Activated T-cell treated with anti-CD3 and anti-CD28 coated beads, Interleukin-2, amount 50 U/mL, for 4 hours (primary cell): ENCODE results near the gene EFNA1. TPM values are rescaled to one million over a fixed set of nuclear protein-coding genes. Genes with fewer than 3 reads are reported as not detected.
A peak's percentile ranks its signal among the peaks of the same experiment; 100 is the strongest.

Experiments
- ATAC-seq, 2 donors: fragments of 200-7000 bp; cut with Tn5 transposase; one replicate each; pipeline ENCODE4 v1.10.0; 2021
- DNase-seq: peaks from one replicate; pipeline ENCODE4 v3.0.0-alpha.2; 2020
- H3K27me3 Mint-ChIP-seq: one replicate; pipeline ENCODE4 v1.8.0; 2021; ENCODE audit warnings: low read depth, mixed read lengths
- H3K36me3 Mint-ChIP-seq: one replicate; pipeline ENCODE4 v1.8.0; 2022; ENCODE audit warnings: mixed read lengths; ENCODE audit not compliant: insufficient read depth
- H3K4me1 Mint-ChIP-seq: one replicate; pipeline ENCODE4 v1.8.0; 2021; ENCODE audit warnings: low read depth, mixed read lengths
- H3K4me3 Mint-ChIP-seq: one replicate; pipeline ENCODE4 v1.8.0; 2021; ENCODE audit warnings: mild to moderate bottlenecking, moderate library complexity, mixed read lengths
- H3K9me3 Mint-ChIP-seq: one replicate; pipeline ENCODE4 v1.8.0; 2021; ENCODE audit warnings: mixed read lengths
- total RNA-seq, 3 donors: library from RNA; stranded (reverse); gene quantifications; one replicate each; pipeline ENCODE4 v1.2.1, GENCODE V29; 2021

Gene EFNA1
- total RNA-seq, 3 donors from 2014 or later: 0.30 to 0.61 (median 0.32) TPM

GRCh38 chr1:155175927-155176371 is 48.3 kb downstream of the EFNA1 start:
- Mint-ChIP-seq H3K4me1 (peaks cover 42% of the 10 kb centered on the region), H3K27me3 (no peaks in the 10 kb centered on the region), H3K4me3 (no peak overlapping the region), H3K9me3 (no peaks in the 10 kb centered on the region), H3K36me3 (no peaks in the 10 kb centered on the region)
- no peak for ATAC-seq
- no peak for DNase-seq

- ATAC-seq (peak; percentile 38 to 39), DNase-seq (peak; percentile 87)
- H3K4me1 Mint-ChIP-seq: peaks cover 36% of the 10 kb centered on the region
- H3K36me3 Mint-ChIP-seq: peaks cover under 1% of the 10 kb centered on the region
- H3K4me3 Mint-ChIP-seq: peak overlapping the region; percentile 3
- no peaks in the 10 kb centered on the region for H3K9me3 Mint-ChIP-seq
- no peaks in the 10 kb centered on the region for H3K27me3 Mint-ChIP-seq
These were observed 48.9 kb downstream of the EFNA1 start for GRCh38 chr1:155176544-155177071.

- DNase-seq (no peak), ATAC-seq (no peak)
- Mint-ChIP-seq H3K9me3 (no peaks in the 10 kb centered on the region), H3K27me3 (no peaks in the 10 kb centered on the region), H3K4me1 (peaks cover 29% of the 10 kb centered on the region), H3K4me3 (no peak overlapping the region), H3K36me3 (peaks cover 3% of the 10 kb centered on the region)
These were observed 49.7 kb downstream of the EFNA1 start for GRCh38 chr1:155177192-155177917.

- Mint-ChIP-seq H3K4me3 (no peak overlapping the region), H3K4me1 (peaks cover 27% of the 10 kb centered on the region), H3K9me3 (no peaks in the 10 kb centered on the region), H3K27me3 (no peaks in the 10 kb centered on the region), H3K36me3 (peaks cover 3% of the 10 kb centered on the region)
- DNase-seq (no peak), ATAC-seq (no peak)
These were observed 50.2 kb downstream of the EFNA1 start for GRCh38 chr1:155177918-155178281.

DNA sequence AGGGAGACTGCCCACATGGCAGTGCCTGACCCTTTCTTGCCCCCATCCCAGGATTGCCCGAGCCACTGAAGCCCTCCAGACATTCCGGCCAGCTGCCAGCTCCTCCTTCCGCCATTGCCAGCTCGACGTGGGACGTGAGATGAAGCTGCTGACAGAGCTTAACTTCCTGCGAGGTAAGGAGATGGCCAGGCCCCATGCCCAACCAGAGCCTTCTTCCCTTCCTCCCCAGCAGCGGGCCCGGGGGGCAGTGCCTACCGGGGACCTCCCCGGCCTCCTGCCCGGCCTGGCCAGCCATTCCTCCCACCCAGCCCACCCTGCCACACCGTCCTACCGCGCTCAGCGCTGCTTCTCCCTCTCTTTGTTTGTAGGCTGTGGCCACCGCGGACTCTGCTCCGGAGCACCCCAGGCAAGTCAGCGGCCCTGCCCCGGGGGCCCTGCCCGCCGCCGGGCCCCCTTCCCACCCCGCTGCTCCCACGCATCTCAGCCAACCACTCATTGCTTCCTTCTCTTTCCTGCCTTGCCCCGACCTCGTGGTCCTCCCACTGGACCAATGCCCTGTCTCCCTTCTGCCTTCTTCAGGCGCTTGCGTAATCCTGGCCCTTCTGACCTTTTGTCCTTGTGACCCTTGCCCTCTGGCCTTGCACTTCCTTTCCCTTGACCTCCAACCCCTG is 50.9 kb downstream of the EFNA1 start:
- Mint-ChIP-seq H3K4me3 (no peak overlapping the region), H3K36me3 (peaks cover 7% of the 10 kb centered on the region), H3K4me1 (peaks cover 21% of the 10 kb centered on the region), H3K9me3 (no peaks in the 10 kb centered on the region), H3K27me3 (no peaks in the 10 kb centered on the region)
- ATAC-seq: no peak
- DNase-seq: no peak

DNA sequence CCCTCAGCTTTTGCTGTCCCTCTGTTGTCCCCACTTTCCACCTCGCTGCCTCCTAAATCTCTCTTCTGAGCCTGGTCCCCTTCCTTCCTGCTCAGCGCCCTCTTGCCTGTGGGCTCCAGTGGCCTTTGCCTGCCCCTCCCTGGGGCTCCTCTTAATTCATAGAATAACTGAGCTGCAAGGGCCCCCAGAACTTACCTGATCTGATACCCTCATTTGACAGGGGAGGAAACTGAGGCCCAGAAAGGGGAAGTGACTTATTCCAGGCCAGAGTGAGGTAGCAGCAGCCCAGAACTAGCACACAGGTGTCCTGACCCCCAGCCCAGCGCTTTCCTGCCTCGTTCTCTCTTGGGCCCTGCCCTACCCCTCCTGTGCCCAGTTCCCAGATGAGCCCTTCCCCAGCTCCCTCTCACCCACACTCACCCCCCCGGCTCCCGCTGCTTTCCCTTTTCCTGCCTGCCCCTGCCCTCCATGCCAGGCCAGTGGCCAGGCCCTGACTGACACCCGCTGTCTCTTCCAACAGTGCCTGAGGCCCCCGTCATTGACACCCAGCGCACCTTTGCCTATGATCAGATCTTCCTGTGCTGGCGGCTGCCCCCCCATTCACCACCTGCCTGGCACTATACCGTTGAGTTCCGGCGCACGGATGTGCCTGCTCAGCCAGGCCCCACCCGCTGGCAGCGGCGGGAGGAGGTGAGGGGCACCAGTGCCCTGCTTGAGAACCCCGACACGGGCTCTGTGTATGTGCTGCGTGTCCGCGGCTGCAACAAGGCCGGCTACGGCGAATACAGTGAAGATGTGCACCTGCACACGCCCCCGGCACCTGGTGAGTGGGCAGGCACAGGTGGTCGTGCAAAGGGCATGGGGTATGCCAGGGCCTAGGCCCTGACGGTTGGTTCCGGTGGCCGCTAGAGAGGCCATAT is 51.7 kb downstream of the EFNA1 start:
- no peaks in the 10 kb centered on the region for H3K9me3 Mint-ChIP-seq
- no peak for DNase-seq
- ATAC-seq: no peak
- H3K4me3 Mint-ChIP-seq: no peak overlapping the region
- H3K27me3 Mint-ChIP-seq: no peaks in the 10 kb centered on the region
- H3K4me1 Mint-ChIP-seq: peaks cover 17% of the 10 kb centered on the region
- peaks cover 8% of the 10 kb centered on the region for H3K36me3 Mint-ChIP-seq

DNA sequence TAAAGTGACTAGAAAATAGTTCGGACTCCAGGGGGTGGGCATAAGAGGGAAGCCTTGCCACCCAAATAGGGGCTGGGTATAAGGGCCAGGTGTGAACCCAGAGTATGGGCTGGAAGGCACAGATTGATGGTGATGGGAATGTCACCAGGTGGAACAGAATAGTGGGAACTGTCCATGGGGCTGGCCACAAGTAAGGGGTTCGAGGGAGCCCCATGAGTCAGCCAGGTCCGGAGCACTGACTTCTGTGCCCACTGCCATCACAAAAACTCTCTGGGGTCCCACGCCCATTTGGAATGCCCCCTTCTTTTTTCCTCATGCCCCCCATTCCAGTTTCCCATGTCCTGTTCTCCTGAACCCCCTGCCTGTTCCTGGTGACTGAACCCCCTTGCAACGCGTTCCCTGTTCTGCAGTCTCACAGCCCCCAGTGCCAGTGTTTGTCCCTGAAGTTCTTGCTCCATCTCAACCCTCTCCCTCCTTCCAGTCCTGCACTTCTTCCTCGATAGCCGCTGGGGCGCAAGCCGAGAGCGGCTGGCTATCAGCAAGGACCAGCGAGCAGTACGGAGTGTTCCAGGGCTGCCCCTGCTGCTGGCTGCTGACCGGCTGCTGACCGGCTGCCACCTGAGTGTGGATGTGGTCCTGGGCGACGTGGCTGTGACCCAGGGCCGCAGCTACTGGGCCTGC is 53.8 kb downstream of the EFNA1 start:
- Mint-ChIP-seq H3K4me1 (peaks cover 6% of the 10 kb centered on the region), H3K4me3 (no peak overlapping the region), H3K9me3 (no peaks in the 10 kb centered on the region), H3K27me3 (no peaks in the 10 kb centered on the region), H3K36me3 (peaks cover 8% of the 10 kb centered on the region)
- DNase-seq: no peak
- no peak for ATAC-seq

- Mint-ChIP-seq H3K36me3 (peaks cover 8% of the 10 kb centered on the region), H3K9me3 (no peaks in the 10 kb centered on the region), H3K4me1 (no peaks in the 10 kb centered on the region), H3K4me3 (no peak overlapping the region), H3K27me3 (no peaks in the 10 kb centered on the region)
- ATAC-seq: no peak
- no peak for DNase-seq
These were observed 54.4 kb downstream of the EFNA1 start for GRCh38 chr1:155182052-155182550.

GRCh38 chr1:155183775-155184221 is 56.1 kb downstream of the EFNA1 start:
- Mint-ChIP-seq H3K27me3 (no peaks in the 10 kb centered on the region), H3K36me3 (peaks cover 8% of the 10 kb centered on the region), H3K4me3 (no peak overlapping the region), H3K9me3 (no peaks in the 10 kb centered on the region), H3K4me1 (peaks cover 4% of the 10 kb centered on the region)
- DNase-seq (no peak), ATAC-seq (no peak)

GRCh38 chr1:155184351-155184811 is 56.7 kb downstream of the EFNA1 start:
- no peaks in the 10 kb centered on the region for H3K9me3 Mint-ChIP-seq
- H3K36me3 Mint-ChIP-seq: peaks cover 8% of the 10 kb centered on the region
- no peaks in the 10 kb centered on the region for H3K27me3 Mint-ChIP-seq
- no peak overlapping the region for H3K4me3 Mint-ChIP-seq
- DNase-seq (no peak), ATAC-seq (no peak)
- H3K4me1 Mint-ChIP-seq: peaks cover 4% of the 10 kb centered on the region

Other genes starting within 250 kb of the EFNA1 start
- 10 to 100 TPM; 46.7 to 53.0 (median 48.3) TPM for gene PMVK, start 191.2 kb upstream of the EFNA1 start, total RNA-seq
- gene PBXIP1, start 171.8 kb upstream of the EFNA1 start, total RNA-seq: 10 to 100 TPM in 1 of 3 donors, 1 to 10 TPM in 2; 7.7 to 12.7 (median 9.5) TPM
- gene PYGO2, start 166.1 kb upstream of the EFNA1 start, total RNA-seq: 10 to 100 TPM; 27.6 to 28.3 (median 28.1) TPM
- 10 to 100 TPM; 38.7 to 43.7 (median 39.2) TPM for gene SHC1, start 157.1 kb upstream of the EFNA1 start, total RNA-seq
- 10 to 100 TPM; 61.5 to 78.5 (median 76.7) TPM for gene CKS1B, start 153.2 kb upstream of the EFNA1 start, total RNA-seq
- gene FLAD1, start 144.5 kb upstream of the EFNA1 start, total RNA-seq: 100 to 1,000 TPM; 108 to 109 (median 108) TPM
- gene LENEP, start 134.3 kb upstream of the EFNA1 start, total RNA-seq: under 1 TPM in 2 of 3 donors, not detected in 1; 0.40 to 0.50 TPM
- gene ZBTB7B, start 125.1 kb upstream of the EFNA1 start, total RNA-seq: 10 to 100 TPM; 40.6 to 76.0 (median 52.2) TPM
- gene DCST2, start 94.1 kb upstream of the EFNA1 start, total RNA-seq: under 1 TPM in 1 of 3 donors, not detected in 2; 0.08 TPM
- not detected for gene DCST1, start 94.1 kb upstream of the EFNA1 start, total RNA-seq
- gene ADAM15, start 76.6 kb upstream of the EFNA1 start, total RNA-seq: 10 to 100 TPM; 46.3 to 63.4 (median 48.8) TPM
- gene EFNA4, start 64.1 kb upstream of the EFNA1 start, total RNA-seq: 1 to 10 TPM; 4.2 to 4.5 (median 4.3) TPM
- 1 to 10 TPM in 2 of 3 donors, under 1 TPM in 1; 0.84 to 2.0 (median 1.1) TPM for gene EFNA3, start 49.0 kb upstream of the EFNA1 start, total RNA-seq
- gene SLC50A1, start 8.0 kb downstream of the EFNA1 start, total RNA-seq: 10 to 100 TPM; 29.1 to 36.0 (median 33.5) TPM
- 10 to 100 TPM; 28.2 to 39.2 (median 33.0) TPM for gene DPM3, start 12.7 kb downstream of the EFNA1 start, total RNA-seq
- gene KRTCAP2, start 45.4 kb downstream of the EFNA1 start, total RNA-seq: 100 to 1,000 TPM; 191 to 204 (median 193) TPM
- gene TRIM46, start 46.0 kb downstream of the EFNA1 start, total RNA-seq: 1 to 10 TPM; 3.5 to 4.4 (median 3.5) TPM
- 1 to 10 TPM; 3.0 to 4.1 (median 3.7) TPM for gene THBS3, start 80.0 kb downstream of the EFNA1 start, total RNA-seq
- 10 to 100 TPM; 77.4 to 88.6 (median 77.7) TPM for gene MTX1, start 80.8 kb downstream of the EFNA1 start, total RNA-seq
- 10 to 100 TPM; 31.7 to 41.3 (median 39.8) TPM for gene ENTREP3, start 127.6 kb downstream of the EFNA1 start, total RNA-seq
- gene SCAMP3, start 134.5 kb downstream of the EFNA1 start, total RNA-seq: 100 to 1,000 TPM; 193 to 214 (median 208) TPM
- 10 to 100 TPM; 64.2 to 68.4 (median 66.3) TPM for gene CLK2, start 145.6 kb downstream of the EFNA1 start, total RNA-seq
- gene HCN3, start 149.6 kb downstream of the EFNA1 start, total RNA-seq: 1 to 10 TPM; 1.1 to 1.3 (median 1.3) TPM
- gene PKLR, start 173.6 kb downstream of the EFNA1 start, total RNA-seq: under 1 TPM in 2 of 3 donors, not detected in 1; 0.13 to 0.14 TPM
- 100 to 1,000 TPM; 185 to 214 (median 189) TPM for gene FDPS, start 181.0 kb downstream of the EFNA1 start, total RNA-seq
- gene RUSC1, start 193.0 kb downstream of the EFNA1 start, total RNA-seq: 10 to 100 TPM; 28.1 to 31.9 (median 30.2) TPM